ENCODE results near the gene P3H2.

Gene P3H2

DNA sequence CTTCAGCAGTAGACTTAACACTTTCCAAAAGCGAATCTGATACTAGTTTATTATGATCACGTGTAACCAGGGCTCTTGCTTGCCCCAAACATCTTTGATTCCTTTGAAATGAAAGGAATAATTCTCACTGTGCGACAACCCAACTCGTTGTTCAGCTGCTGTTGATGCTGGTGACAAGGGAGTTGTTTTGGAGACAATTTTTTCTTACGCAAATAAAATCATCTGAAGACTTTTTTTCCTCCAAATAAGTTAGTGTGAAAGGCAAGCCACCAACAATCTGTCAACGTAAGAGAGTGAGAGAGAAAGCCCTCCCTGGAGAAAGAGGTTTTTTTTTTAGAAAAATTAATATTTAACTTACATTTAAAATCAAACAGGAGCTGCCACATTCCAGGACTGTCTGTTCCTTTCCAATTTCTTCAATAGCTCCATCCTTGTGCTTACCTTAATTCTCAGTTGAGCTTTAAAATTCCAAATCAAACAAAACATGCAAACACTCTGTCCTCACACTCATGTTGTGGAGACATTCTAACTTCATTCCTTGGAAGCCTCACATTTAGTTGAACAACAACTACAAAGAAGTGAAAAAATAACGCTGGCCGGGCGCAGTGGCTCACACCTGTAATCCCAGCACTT lies 4.9 kb upstream of the P3H2 start:
- no peak for FAIRE-seq

DNA sequence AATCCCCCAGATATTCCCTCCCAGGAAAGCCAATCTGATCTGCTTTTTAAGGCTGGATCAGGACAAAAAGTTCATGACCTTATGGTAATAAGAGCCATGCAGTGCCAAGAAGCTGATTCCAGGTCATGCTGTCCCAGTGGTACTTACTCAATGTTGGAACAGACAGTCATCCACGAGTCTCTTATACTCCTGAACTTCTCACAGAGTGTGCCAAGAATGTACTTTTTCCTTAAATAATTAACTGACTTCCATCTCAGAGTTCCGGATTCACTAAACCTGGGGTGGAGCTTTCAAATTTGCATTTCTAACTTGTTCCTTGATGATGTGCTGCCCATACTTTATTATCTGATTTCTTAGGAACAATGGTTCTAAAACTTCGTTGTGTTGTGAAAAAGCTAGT lies 3.4 kb upstream of the P3H2 start:
- no peak for FAIRE-seq

DNA sequence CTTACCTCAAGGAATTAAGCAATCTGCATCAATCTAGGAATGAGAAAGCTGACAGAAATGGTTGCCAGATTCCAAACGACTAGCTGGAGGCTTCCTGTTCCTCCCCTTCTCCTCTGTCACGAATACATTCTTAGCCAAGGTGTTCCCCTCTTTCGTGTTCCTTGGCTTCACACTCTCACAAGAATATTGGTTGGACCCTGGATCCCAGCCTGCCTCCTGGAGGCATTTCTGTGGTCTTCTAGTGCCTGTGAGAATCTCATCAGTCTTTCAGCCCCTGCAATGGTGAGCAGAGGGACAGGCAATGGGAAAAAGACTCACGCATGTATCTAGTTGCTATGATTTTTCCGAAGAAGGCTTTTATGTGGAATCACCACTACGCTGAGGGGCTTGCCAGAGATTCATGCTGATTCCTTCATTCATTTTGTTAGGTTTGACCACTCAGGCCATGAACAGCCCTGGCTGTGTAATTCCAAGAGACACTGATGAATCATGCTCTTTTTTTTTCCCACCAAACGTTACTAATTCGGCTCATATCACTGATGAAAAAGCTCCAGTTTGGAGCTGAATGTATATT lies 1.6 kb upstream of the P3H2 start:
- no peak for FAIRE-seq

DNA sequence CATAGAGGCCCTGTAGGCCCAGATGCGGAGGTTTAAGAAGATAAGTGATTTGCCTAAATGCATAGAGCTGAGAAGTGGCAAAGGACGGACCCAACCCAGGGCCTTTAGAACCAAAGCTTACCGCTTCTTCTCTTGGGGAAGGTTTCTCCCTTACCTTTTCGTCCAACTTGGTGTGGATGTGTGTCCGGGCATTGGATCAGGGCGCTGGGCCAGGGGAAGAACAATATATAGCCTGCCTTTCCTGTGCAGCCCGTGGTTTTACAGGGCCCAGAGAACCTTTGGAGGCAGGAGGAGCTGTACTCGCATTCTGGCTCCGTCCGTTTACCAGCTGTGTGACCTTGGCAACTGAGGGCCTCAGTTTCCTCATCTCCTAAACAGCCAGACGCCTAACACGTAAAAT lies 686 bp upstream of the P3H2 start:
- FAIRE-seq: no peak

DNA sequence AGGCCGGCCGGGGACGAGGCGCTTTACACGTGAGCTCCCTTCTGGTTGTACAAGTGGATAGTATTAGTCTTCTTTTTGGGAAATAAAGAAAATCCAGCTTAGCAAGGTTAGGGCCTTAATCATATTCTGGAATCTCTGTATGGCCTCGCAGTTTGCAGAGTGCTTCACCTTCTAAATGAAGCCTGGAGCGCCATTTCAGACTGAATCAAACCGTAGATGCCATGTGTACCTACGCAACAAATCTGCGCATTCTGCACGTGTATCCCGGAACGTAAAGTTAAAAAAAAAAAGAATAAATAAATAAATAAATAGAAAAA lies 322 bp upstream of the P3H2 start:
- no peak for FAIRE-seq

DNA sequence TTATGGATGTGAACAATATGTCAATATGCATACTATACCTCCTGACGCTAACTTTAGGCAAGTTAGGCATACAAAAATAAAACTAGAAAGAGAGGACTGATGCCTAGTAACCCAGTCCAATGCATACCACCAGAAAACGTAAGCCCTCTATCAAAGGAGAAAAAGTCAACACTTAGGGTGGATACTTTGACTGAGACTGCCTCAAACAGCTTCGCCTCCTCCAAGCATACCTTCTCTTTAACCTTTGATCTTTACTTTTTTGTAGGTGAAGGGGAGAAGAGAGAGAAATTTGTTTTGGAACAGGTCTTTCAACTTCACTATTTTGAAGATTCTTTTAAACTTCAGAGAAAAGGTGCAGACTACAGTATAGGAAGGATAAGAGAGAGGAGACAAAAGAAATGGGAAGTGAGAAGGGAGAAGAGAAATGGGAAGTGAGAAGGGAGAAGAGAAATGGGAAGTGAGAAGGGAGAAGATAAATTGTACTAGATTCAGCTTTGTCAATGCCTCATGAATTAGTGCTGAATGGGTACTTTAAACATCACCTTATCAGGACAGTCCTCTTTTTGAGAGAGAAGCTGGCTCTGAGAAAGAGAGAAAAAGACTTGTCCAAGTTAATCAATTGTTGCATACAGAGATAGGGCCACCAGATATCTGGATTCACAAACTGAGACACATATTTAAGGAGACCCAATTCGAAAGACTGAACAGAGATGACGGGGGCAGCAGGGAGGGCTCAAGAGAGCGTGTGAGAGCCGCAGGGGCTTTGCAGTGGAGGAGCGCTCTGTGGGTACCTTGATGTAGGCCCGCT lies 1.0 kb downstream of the P3H2 start:
- no peak for FAIRE-seq

DNA sequence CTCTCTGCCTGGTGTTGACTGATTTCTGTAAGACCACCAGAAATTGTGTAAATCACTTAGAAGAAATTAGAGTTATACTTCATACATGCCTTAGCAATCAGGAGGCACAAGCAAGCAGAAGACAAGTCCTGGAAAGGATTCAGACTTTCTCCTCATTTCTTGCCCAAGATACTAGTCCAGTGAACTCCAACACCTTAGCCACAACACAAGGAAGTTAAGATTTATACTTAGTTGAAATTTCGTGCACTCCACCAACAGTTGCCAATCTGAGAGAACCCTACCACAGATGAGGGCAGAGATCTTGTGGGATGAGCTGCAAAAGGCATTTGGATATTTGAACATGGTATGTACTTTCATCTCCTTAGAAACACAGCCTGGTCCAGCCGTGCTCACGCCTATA lies 2.3 kb downstream of the P3H2 start:
- no peak for FAIRE-seq

DNA sequence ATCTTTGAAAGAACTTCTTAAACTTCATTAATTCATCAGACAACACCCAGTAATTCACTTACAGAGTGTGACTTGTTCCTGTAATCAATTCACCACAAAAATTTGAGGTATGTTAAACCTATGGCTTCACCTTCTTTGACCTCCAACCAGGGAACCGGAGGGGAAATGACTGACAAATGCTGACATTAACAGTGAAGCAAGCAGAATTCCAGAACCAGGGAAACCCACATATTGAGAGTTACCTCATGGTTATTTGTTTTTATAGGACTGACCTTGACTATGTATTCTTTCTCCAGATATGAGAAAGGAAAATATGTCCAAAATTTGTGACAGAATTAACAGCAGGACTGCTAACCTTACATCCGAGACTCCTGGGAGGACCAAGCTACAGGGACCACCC lies 2.7 kb downstream of the P3H2 start:
- no peak for FAIRE-seq

DNA sequence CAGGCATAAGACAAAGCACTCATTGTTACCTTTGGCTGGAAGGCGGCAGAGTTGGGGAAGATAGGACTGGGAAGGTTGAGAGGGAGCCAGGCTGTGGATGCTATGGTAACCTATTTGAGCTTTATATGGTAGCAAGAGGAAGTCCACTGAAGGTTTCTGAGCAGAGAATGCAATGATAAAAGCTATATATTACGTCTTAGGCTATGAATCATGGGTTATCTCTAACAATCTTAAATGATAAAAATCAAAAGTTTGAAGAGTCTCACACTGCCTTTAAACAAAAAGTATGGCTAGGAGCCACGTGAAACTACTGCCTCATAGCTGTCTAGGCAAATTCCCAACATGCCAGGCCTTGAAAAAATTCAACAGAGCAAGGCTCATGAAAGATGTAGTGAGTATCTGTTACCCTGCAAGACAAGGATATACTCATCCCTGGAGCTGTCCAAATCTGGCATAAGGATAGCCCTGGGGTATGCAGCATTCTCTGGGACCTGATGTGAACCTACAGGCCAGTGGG lies 4.1 kb downstream of the P3H2 start:
- FAIRE-seq: no peak

DNA sequence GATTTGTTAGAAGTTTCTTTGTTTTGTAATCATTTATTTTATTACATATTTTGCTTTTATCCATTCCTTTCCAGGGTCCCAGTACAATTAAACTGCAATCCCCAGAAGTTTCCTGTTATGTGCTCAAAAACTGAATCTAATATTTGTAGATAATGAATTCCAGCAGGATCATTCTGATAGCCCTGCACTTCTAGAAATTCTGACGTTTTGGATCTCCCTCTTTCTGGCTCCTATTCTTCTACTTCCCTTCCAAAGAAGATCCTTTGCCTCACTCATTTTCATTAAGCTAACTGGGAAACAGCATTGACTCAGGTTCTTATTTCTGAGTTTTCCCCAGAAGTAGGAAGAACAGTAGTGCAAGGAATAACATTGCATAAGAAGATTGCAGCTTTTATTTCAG lies 9.9 kb downstream of the P3H2 start:
- FAIRE-seq: no peak

DNA sequence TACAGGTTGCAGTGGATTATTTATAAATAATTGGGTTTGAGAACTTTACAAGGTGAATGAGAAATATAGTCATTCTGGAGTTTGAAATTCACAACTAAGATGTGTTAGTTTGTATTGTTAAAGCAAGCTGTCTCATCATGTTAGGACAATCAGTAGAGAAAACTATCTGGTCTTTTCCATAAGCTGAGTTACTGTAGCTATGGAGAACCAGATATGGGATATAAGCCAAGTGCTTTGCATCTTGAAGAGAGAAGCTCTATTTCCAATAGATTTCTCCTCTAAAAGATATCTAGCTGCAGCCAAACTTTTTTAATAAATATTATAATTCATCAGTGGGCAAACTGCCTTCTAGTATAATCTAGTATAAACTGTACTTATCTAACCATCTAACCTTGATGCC lies 11.3 kb downstream of the P3H2 start:
- FAIRE-seq: no peak

DNA sequence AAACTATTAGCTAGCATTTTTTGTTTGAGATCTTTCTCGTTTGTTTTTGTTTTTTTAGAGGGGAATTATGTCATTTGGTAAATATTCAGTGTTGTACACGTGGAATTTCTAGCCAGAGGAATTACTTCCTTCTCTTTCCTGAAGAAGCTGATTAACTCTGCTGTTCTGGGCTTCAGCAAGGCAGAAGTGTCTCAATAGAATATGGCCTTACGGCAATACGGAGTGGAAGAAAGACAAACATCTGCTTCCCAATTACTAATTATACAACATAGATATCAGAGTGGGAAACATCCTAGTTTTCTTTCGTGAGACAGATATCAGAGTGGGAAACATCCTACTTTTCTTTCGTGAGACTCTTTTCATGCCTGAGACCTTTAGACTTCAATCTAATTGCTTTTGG lies 11.9 kb downstream of the P3H2 start:
- peak; percentile 94 for FAIRE-seq

DNA sequence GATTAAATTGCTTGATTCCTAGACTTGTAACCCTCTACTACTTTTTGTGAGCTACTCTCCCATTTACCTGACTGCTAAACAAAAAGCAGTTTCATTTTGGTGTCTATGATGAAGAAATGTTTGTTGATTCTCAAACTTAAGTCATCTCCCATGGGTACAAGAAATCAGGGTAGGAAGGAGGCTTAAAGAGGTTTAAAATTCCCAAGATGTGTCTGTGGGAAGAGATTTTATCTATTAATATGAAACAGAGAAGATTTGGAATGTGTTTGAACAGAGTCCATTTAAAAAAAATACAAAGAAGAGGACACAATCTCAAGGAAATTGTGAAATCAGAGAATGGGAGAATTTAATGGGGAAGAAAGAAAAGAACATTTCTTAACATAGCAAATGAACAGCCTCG lies 14.8 kb downstream of the P3H2 start:
- FAIRE-seq: peak; percentile 78

DNA sequence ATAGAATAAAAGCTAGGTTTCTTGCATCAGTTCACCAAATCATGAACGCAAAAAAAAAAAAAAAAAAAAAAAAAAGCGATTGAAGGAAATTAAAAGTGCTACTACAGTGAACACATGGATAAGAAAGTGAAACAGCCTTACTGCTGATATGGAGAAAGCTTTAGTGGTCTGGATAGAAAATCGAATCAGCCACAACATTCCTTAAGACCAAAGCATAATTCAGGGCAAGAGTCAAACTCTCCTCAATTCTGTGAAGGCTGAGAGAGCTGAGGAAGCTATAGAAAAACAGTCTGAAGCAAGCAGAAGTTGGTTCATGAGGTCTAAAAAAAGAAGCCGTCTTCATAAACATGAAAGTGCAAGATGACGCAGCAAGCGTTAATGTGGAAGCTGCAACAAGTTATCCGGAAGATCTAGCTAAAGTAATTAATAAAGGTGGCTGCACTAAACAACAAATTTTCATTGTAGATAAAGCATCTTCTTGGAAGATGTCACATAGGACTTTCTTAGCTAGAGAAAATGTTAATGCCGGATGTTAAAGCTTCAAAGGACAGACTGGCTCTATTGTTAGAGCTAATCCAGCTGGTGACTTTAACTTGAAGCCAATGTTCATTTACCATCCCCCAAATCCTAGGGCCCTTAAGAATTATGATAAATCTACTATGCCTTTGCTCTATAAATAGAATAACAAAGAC lies 19.2 kb downstream of the P3H2 start:
- peak; percentile 76 for FAIRE-seq

DNA sequence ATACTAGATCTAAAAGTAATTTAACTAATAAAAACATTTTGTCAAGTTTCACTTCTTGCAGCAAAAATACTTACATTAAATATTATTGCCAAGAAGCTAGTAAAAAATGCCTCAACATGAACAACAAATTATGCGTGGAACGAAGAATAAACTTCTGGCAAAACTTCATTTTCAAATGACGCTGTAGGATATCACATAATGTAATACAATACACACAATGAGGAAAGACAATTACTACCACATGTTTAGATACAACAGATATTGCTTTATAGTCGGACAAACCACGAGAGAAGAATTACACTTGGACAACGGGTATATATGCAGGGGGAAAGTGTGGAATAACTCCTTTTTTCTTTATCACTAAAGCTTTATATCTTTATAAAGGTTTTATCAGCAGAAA lies 21.6 kb downstream of the P3H2 start:
- FAIRE-seq: peak; percentile 50

DNA sequence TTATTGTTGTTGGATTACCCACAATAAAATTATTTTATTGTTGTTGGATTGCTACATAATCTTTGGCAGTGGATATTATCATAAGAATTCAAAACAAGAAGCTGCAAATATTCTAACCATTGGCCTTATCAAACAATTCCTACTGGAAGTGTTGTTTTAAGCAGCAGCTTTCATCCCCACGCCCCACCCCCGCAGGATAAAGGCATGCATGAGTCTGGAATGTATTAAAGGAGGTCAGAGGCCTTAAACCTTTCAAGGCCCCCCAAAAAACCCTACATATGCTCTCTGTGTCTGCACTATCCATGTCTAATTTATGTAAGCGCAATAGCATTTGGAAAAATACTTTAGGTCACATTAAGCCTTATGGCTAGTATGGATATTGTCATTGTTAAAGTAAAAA lies 23.1 kb downstream of the P3H2 start:
- FAIRE-seq: peak; percentile 72

DNA sequence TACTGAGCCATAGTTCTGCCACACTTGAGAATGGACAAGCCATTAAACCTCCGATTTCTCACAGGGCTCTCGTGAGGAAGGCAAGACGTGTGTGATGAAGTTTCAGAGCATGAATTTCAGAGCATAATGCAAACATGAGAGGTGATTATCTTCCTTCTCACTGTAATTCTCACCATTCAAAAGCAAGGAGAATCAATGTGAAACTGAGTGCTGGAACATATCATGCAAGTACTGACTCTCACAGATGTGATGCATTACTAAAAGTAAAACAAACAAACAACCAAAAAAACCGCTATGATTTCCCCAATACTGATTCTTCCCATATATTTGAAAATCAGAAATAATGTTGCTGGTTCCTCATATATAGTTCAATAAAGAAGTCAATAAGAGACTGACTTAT lies 23.7 kb downstream of the P3H2 start:
- FAIRE-seq: no peak

DNA sequence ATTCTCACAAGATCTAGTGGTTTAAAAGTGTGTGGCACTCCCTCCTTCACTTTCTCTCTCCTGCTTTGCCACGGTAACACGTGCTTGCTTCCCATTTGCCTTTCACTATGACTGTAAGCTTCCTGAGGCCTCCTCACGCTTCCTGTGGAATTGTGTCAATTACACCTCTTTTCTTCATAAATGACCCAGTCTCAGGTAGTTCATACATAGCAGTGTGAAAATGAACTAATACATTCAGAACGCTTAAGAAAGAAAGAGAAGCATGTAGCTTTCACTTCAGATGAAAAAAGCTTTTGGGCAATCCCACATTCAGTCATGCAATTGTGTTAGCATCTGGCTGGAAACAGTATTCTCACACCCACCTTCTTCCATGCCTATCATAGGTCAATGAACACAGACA lies 24.4 kb downstream of the P3H2 start:
- no peak for FAIRE-seq

DNA sequence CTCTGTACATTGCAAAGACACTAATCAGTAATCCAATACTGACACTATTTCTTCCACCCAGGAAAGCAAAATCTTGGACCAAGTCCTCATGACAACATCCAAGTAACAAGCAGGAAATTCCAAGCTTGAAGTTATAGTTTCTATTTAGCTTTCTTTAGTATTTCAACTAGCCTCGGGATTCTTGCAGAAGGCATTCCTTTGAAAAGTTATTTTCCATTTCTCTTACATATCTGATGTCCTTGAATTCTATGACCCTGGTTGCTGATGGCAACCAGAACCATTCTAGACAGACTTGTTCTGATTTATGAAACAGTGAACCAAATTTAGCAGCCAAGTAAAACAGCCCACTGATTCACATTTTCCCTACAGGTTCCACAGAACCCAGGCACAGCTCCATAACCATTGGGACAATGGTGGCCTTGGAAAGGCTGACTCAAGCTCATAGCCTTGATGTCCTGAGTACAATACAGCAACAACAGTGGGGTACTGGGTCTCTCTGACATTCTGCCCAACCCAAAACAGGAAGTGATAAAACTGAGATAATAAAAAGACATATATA lies 26.5 kb downstream of the P3H2 start:
- FAIRE-seq: peak; percentile 72

DNA sequence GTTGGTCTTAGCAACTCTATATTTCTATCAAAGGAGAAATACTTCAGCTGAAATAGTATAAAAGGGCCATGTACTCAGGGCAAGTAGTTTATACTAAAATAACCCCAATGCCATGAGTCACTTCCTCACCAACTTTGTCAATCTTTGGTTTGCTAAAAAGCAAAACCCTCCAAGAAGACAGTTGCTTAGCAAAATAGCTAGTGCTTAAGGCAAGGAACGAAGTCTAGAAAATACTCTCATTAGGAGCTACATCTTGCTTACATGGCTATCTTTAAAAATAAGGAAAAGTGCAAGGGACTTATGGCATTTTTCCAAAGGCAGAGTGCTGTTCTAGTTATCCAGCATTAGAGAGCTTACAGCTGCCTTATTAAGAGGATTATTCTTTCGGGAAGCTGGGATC lies 28.4 kb downstream of the P3H2 start:
- FAIRE-seq: no peak

DNA sequence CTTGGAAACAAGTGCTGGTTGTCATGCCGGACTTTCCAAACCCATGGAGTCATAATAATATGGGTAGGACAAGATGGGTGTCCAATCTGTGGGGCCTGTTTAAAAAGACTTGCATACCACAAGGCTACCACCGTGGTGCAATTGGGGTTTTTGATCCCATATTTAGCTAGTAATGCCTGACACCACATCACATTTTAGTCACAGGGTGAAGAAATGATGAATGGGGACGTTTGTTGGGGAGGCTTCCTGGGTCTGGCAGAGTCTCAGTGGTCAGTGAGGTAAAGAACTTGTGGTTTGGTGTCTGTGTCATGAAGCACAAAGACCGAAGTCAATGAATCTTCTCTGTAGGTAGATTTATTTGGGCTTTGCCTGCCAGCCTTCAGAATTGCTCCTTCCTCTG lies 31.0 kb downstream of the P3H2 start:
- no peak for FAIRE-seq

DNA sequence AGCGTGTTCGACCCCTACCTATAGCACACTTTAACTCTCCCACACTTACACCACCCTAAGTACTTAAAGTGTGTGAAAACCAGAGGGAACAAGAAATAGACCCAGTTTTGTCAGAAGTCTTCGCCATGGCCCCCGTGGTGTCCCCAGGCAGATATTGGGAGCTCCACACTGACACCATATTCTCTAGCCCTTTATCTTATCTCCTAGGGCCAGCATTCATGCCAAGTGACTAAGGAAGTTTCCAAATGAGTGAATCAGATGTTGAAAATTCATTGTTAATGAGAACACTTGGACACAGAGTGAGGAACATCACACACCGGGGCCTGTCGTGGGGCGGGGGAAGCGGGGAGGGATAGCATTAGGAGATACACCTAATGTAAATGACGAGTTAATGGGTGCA lies 31.8 kb downstream of the P3H2 start:
- no peak for FAIRE-seq

DNA sequence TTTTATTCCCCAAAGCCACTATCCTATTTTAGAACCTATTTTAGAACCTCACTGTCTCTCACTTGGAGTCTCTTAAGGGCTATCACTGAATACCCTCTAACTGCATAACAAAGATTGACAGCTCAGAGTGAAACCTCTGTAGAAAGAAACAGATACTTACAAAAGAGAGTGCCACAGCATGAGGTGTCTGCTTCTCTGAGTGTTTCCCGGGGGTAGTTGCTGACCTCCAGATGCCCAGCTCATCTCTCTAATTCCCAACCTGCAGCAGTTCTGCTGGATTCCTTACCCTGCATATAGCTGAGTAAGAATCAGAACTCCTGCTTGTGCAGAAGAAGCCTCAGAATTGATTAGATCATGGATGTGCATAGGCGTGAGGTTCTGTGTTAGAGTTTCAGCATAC lies 34.5 kb downstream of the P3H2 start:
- FAIRE-seq: no peak
